Gastroesophageal sphincter (tissue), 4 donors: ENCODE results near the gene ITIH1. TPM values are rescaled to one million over a fixed set of nuclear protein-coding genes. Genes with fewer than 3 reads are reported as not detected.
"Not testable (repeated sequence)": the region's sequence is repeated elsewhere in the genome, so short reads cannot be mapped to it uniquely, and the experiment has no call there.

Experiments used
- ATAC-seq: fragments of 150-250 bp; one replicate; pipeline ENCODE4 v1.9.1; 2016; ENCODE audit warnings: mild to moderate bottlenecking, moderate library complexity
- H3K27ac ChIP-seq, 4 donors: fragments of 200-600 bp; sonication (generic) in 3 of 4; 1 replicate in 3 of 4; 2 replicates in 1 of 4; pipeline ENCODE4 v1.5.1; 2016 to 2019
- H3K27me3 ChIP-seq: fragments of 200-600 bp; sonication (generic); one replicate; pipeline ENCODE4 v1.5.1; 2019
- H3K36me3 ChIP-seq, 2 donors: fragments of 200-600 bp; sonication (generic); one replicate each; pipeline ENCODE4 v1.5.1; 2019; ENCODE audit warnings: control low read depth in 1 of 2
- H3K4me1 ChIP-seq, 3 donors: fragments of 200-600 bp; sonication (generic); 1 replicate in 2 of 3; 2 replicates in 1 of 3; pipeline ENCODE4 v1.5.1; 2016 to 2019; ENCODE audit warnings: control low read depth in 2 of 3
- H3K4me3 ChIP-seq, 2 donors: fragments of 200-600 bp; sonication (generic); one replicate each; pipeline ENCODE4 v1.5.1; 2019; ENCODE audit warnings: mild to moderate bottlenecking in 1 of 2, moderate library complexity in 1 of 2
- H3K9me3 ChIP-seq, 3 donors: fragments of 200-600 bp; sonication (generic); one replicate each; pipeline ENCODE4 v1.5.1; 2017 to 2019; ENCODE audit warnings: control low read depth in 2 of 3
- CTCF ChIP-seq, 4 experiments: fragments of 200-600 bp in 2 of 4; fragments of 450-650 bp in 2 of 4; sonication (generic) in 1 of 4; IDR thresholded peaks; one replicate each; pipeline ENCODE4 v1.5.1; 2017 to 2019; ENCODE audit warnings: antibody characterized with exemption in 4 of 4, mild to moderate bottlenecking in 2 of 4, moderate library complexity in 2 of 4
- EP300 ChIP-seq: sonication (generic); formaldehyde crosslinking; IDR thresholded peaks from one replicate; pipeline ENCODE4 v1.6.1; 2017; ENCODE audit warnings: antibody characterized with exemption, mild to moderate bottlenecking
- POLR2A ChIP-seq, 2 donors: fragments of 450-650 bp; IDR thresholded peaks; one replicate each; pipeline ENCODE4 v1.6.1; 2017; ENCODE audit warnings: antibody characterized with exemption in 2 of 2, mild to moderate bottlenecking in 2 of 2, moderate library complexity in 1 of 2
- POLR2AphosphoS5 ChIP-seq: sonication (generic); formaldehyde crosslinking; IDR thresholded peaks from one replicate; pipeline ENCODE4 v1.6.1; 2017; ENCODE audit warnings: antibody characterized with exemption
- WGBS, 2 donors: methylation state at CpG; one replicate each; pipeline ENCODE4 v1.1.5; 2018; ENCODE audit warnings: low coverage in 1 of 2; 5-methylcytosine and 5-hydroxymethylcytosine counted together
- total RNA-seq, 4 donors: library from RNA; depleted of rRNA; stranded (reverse); fragments of >200 nt; gene quantifications; one replicate each; pipeline ENCODE4 v1.1.0, GENCODE V29; 2016

Gene ITIH1
- not detected for total RNA-seq

- ATAC-seq = no peak
- Histone ChIP-seq H3K27ac (no peak within 1 kb of the TSS), H3K27me3 (peaks cover 4% of the 10 kb centered on the region), H3K4me3 (no peak within 1 kb of the TSS), H3K36me3 (no peaks in the 10 kb centered on the region), H3K4me1 (no peaks in the 10 kb centered on the region), H3K9me3 (no peaks in the 10 kb centered on the region)
- WGBS, 2 donors = 79 to 88% methylated on average over 5 of the region's 12 CpGs
- no peak for TF ChIP-seq POLR2A (IDR thresholded peaks at IDR 0.05)
- TF ChIP-seq EP300 = no peak
- TF ChIP-seq POLR2AphosphoS5 = no peak
- TF ChIP-seq CTCF (IDR thresholded peaks at IDR 0.05) = no peak
Observed at GRCh38 chr3:52777127-52777958, at the start of gene ITIH1. ITIH1 (plus strand) TSS chr3:52777599; CDS start chr3:52777616, 17 bp downstream.

GRCh38 chr3:52728753-52729152 is 48.6 kb upstream of the ITIH1 start:
- H3K4me3 ChIP-seq, H3K27me3 ChIP-seq, ATAC-seq, H3K9me3 ChIP-seq, H3K27ac ChIP-seq, H3K4me1 ChIP-seq: not testable (repeated sequence)
- H3K36me3 ChIP-seq = peaks cover 0 to 60% of the 10 kb centered on the region in 2 donors
- WGBS, 2 donors = 75 to 97% methylated on average over 3 of the region's 3 CpGs

GRCh38 chr3:52730681-52731080 is 46.7 kb upstream of the ITIH1 start:
- no peak overlapping the region for H3K4me3 ChIP-seq

GRCh38 chr3:52731590-52731989 is 45.8 kb upstream of the ITIH1 start:
- WGBS, 2 donors = 33 to 85% methylated on average over 2 to 12 of the region's 14 CpGs
- H3K27ac ChIP-seq = no peak overlapping the region
- no peak for ATAC-seq
- no peak for TF ChIP-seq EP300
- no peak for TF ChIP-seq CTCF (IDR thresholded peaks at IDR 0.05)
- no peak for TF ChIP-seq POLR2A (IDR thresholded peaks at IDR 0.05)
- TF ChIP-seq POLR2AphosphoS5 = no peak
- H3K27me3 ChIP-seq = no peaks in the 10 kb centered on the region
- peaks cover 0 to 89% of the 10 kb centered on the region in 2 donors for H3K36me3 ChIP-seq
- no peak overlapping the region for H3K4me3 ChIP-seq
- H3K4me1 ChIP-seq = no peaks in the 10 kb centered on the region
- H3K9me3 ChIP-seq = peaks cover 0 to 4% (median 0%) of the 10 kb centered on the region in 3 donors

More at GRCh38 chr3:52730681-52731080, 46.7 kb upstream of the ITIH1 start:
- TF ChIP-seq EP300 = no peak
- no peak for TF ChIP-seq POLR2AphosphoS5
- TF ChIP-seq CTCF (IDR thresholded peaks at IDR 0.05) = no peak
- no peak for TF ChIP-seq POLR2A (IDR thresholded peaks at IDR 0.05)
- ATAC-seq = no peak
- H3K27me3 ChIP-seq = no peaks in the 10 kb centered on the region
- no peak overlapping the region for H3K27ac ChIP-seq
- H3K9me3 ChIP-seq = peaks cover 0 to 4% (median 0%) of the 10 kb centered on the region in 3 donors
- H3K36me3 ChIP-seq = peaks cover 0 to 80% of the 10 kb centered on the region in 2 donors
- no peaks in the 10 kb centered on the region for H3K4me1 ChIP-seq

- TF ChIP-seq POLR2A (IDR thresholded peaks at IDR 0.05) (no peak), CTCF (IDR thresholded peaks at IDR 0.05) (no peak), EP300 (no peak), POLR2AphosphoS5 (no peak)
- Histone ChIP-seq H3K4me3 (no peak overlapping the region), H3K4me1 (no peaks in the 10 kb centered on the region), H3K27ac (no peak overlapping the region), H3K9me3 (peaks cover 0 to 4% (median 0%) of the 10 kb centered on the region in 3 donors), H3K36me3 (peaks cover 0 to 99% of the 10 kb centered on the region in 2 donors), H3K27me3 (no peaks in the 10 kb centered on the region)
- no peak for ATAC-seq
- WGBS, 2 donors = 85 to 88% methylated on average over 9 to 10 of the region's 10 CpGs
Observed at GRCh38 chr3:52733256-52733891, 44.0 kb upstream of the ITIH1 start.
